HepG2 (cell line): ENCODE results near the gene GRK4. TPM values are rescaled to one million over a fixed set of nuclear protein-coding genes. Genes with fewer than 3 reads are reported as not detected.

Source experiments
- ATAD3A ChIP-seq: sonication (generic); formaldehyde crosslinking; IDR thresholded peaks from 2 replicates; pipeline ENCODE4 v1.4.0; 2020; ENCODE audit warnings: missing genetic modification reagents
- CC2D1A ChIP-seq: sonication (generic); formaldehyde crosslinking; IDR thresholded peaks from 2 replicates; pipeline ENCODE4 v1.8.1; 2023; ENCODE audit warnings: mild to moderate bottlenecking, missing genetic modification reagents
- CENPT ChIP-seq: sonication (generic); formaldehyde crosslinking; IDR thresholded peaks from 2 replicates; pipeline ENCODE4 v1.8.0; 2022; ENCODE audit warnings: low read depth, mild to moderate bottlenecking, moderate library complexity, missing genetic modification reagents
- EZH2 ChIP-seq: conservative IDR thresholded peaks from 2 replicates; pipeline ENCODE4 v1.6.1; 2012; ENCODE audit warnings: mild to moderate bottlenecking, low read depth, low read length, moderate library complexity
- FOXC1 ChIP-seq: sonication (generic); formaldehyde crosslinking; IDR thresholded peaks from 2 replicates; pipeline ENCODE4 v1.8.0; 2022; ENCODE audit warnings: mild to moderate bottlenecking, missing genetic modification reagents, borderline replicate concordance
- FOXP1 ChIP-seq, 2 experiments: fragments of 450-650 bp in 1 of 2; IDR thresholded peaks; 2 replicates each; pipeline ENCODE4 v1.6.1; 2017 to 2018; ENCODE audit warnings: antibody characterized with exemption in 1 of 2
- KAT8 ChIP-seq: IDR thresholded peaks from 2 replicates; pipeline ENCODE4 v1.6.1; 2016; ENCODE audit warnings: missing genetic modification reagents, missing compliant biosample characterization
- KDM5A ChIP-seq: fragments of 200-600 bp; sonication (generic); IDR thresholded peaks from 2 replicates; pipeline ENCODE4 v1.7.0; 2018; ENCODE audit warnings: antibody characterized with exemption, mild to moderate bottlenecking, low read length, borderline replicate concordance
- MYNN ChIP-seq: sonication (generic); formaldehyde crosslinking; IDR thresholded peaks from 2 replicates; pipeline ENCODE4 v1.4.0; 2020; ENCODE audit warnings: mild to moderate bottlenecking, low read depth, missing genetic modification reagents
- NBN ChIP-seq: fragments of 450-650 bp; conservative IDR thresholded peaks from 2 replicates; pipeline ENCODE4 v1.6.1; 2017
- NR2F6 ChIP-seq, 2 experiments: IDR thresholded peaks; 2 replicates each; pipeline ENCODE4 v1.6.1; 2016; ENCODE audit warnings: antibody characterized with exemption in 1 of 2, mild to moderate bottlenecking in 1 of 2
- PHF21A ChIP-seq: sonication (generic); formaldehyde crosslinking; IDR thresholded peaks from 2 replicates; pipeline ENCODE4 v1.5.0; 2020; ENCODE audit warnings: mild to moderate bottlenecking, missing genetic modification reagents
- SMARCE1 ChIP-seq: fragments of 450-650 bp; IDR thresholded peaks from 2 replicates; pipeline ENCODE4 v1.6.1; 2017; ENCODE audit warnings: borderline replicate concordance
- SP4 ChIP-seq: sonication (generic); formaldehyde crosslinking; IDR thresholded peaks from 2 replicates; pipeline ENCODE4 v1.8.1; 2023; ENCODE audit warnings: mild to moderate bottlenecking, missing genetic modification reagents
- TCF12 ChIP-seq, 2 experiments: fragments of 450-650 bp in 1 of 2; sonication (generic) in 1 of 2; formaldehyde crosslinking in 1 of 2; IDR thresholded peaks; 2 replicates each; pipeline versions ENCODE4 v1.6.1 to v1.8.0; 2017 to 2022; ENCODE audit warnings: antibody characterized with exemption in 1 of 2, mild to moderate bottlenecking in 1 of 2, missing genetic modification reagents in 1 of 2, moderate library complexity in 1 of 2
- THAP9 ChIP-seq: sonication (generic); formaldehyde crosslinking; IDR thresholded peaks from 2 replicates; pipeline ENCODE4; 2020; ENCODE audit warnings: missing genetic modification reagents, mild to moderate bottlenecking, borderline replicate concordance
- ZBTB38 ChIP-seq: sonication (generic); formaldehyde crosslinking; IDR thresholded peaks from 2 replicates; pipeline ENCODE4 v1.5.1; 2020; ENCODE audit warnings: mild to moderate bottlenecking, missing genetic modification reagents
- ZFP37 ChIP-seq: sonication (generic); formaldehyde crosslinking; IDR thresholded peaks from 2 replicates; pipeline ENCODE4 v1.4.0; 2020; ENCODE audit warnings: missing genetic modification reagents, borderline replicate concordance
- ZNF224 ChIP-seq: sonication (generic); formaldehyde crosslinking; IDR thresholded peaks from 2 replicates; pipeline ENCODE4 v1.5.0; 2020; ENCODE audit warnings: mild to moderate bottlenecking, missing genetic modification reagents
- ZNF367 ChIP-seq: sonication (generic); formaldehyde crosslinking; IDR thresholded peaks from 2 replicates; pipeline ENCODE4 v1.4.0; 2020; ENCODE audit warnings: missing genetic modification reagents, borderline replicate concordance
- ZNF44 ChIP-seq: sonication (generic); formaldehyde crosslinking; IDR thresholded peaks from 2 replicates; pipeline ENCODE4 v1.5.1; 2020; ENCODE audit warnings: mild to moderate bottlenecking, missing genetic modification reagents
- ZNF747 ChIP-seq: sonication (generic); formaldehyde crosslinking; IDR thresholded peaks from 2 replicates; pipeline ENCODE4 v1.8.1; 2023; ENCODE audit warnings: missing genetic modification reagents, mild to moderate bottlenecking, borderline replicate concordance
- polyA plus RNA-seq, 8 experiments: library from polyadenylated mRNA; depleted of rRNA in 3 of 8; stranded (reverse) in 7 of 8; unstranded in 1 of 8; fragments of >200 nt; fragmentation: Illumina TruSeq in 4 of 8; extraction: Trizol in 4 of 8; gene quantifications; 2 replicates each; pipeline versions ENCODE4 v1.2.1 to v1.2.3, GENCODE V29; 2011 to 2016; ENCODE audit warnings: low read depth in 4 of 8, missing spikeins in 1 of 8, mixed read lengths in 1 of 8; ENCODE audit not compliant: insufficient read depth in 1 of 8
- total RNA-seq, 5 experiments: library from RNA; depleted of rRNA; stranded (reverse); fragments of >200 nt; fragmentation: Illumina TruSeq; extraction: Trizol; gene quantifications; 2 replicates each; pipeline ENCODE4 v1.2.3, GENCODE V29; 2016; ENCODE audit warnings: low read depth in 1 of 5
- TF ChIP-seq, protein P1 (sequence below): sonication (generic); formaldehyde crosslinking; conservative IDR thresholded peaks from 2 replicates; pipeline ENCODE4 v1.4.0; 2020; ENCODE audit warnings: missing genetic modification reagents
- TF ChIP-seq, protein P2 (sequence below): sonication (generic); formaldehyde crosslinking; IDR thresholded peaks from 2 replicates; pipeline ENCODE4 v1.5.1; 2020; ENCODE audit warnings: mild to moderate bottlenecking, moderate library complexity, missing genetic modification reagents

Gene GRK4
- total and polyA plus RNA-seq, 2 of the 13 experiments (the other 11 are each of a cell fraction or from before 2014, with no cell fraction given): 1.8 to 2.0 TPM

GRCh38 chr4:2963175-2963965 lies at the start of gene GRK4, which contains the start of gene NOP14 (continued):
- TF ChIP-seq, protein P1, sequence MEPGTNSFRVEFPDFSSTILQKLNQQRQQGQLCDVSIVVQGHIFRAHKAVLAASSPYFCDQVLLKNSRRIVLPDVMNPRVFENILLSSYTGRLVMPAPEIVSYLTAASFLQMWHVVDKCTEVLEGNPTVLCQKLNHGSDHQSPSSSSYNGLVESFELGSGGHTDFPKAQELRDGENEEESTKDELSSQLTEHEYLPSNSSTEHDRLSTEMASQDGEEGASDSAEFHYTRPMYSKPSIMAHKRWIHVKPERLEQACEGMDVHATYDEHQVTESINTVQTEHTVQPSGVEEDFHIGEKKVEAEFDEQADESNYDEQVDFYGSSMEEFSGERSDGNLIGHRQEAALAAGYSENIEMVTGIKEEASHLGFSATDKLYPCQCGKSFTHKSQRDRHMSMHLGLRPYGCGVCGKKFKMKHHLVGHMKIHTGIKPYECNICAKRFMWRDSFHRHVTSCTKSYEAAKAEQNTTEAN (CRISPR knock-in tag): peak; percentile 84
- TF ChIP-seq EZH2: no peak
- TF ChIP-seq SMARCE1: no peak
- TF ChIP-seq ZBTB38 (CRISPR knock-in tag): peak; percentile 92
- TF ChIP-seq CC2D1A (CRISPR knock-in tag): no peak
- TF ChIP-seq NR2F6 (IDR thresholded peaks at IDR 0.05): no peak
- TF ChIP-seq NR2F6 (CRISPR knock-in tag; IDR thresholded peaks at IDR 0.05): peak; percentile 44
- peak; percentile 95 for TF ChIP-seq KAT8 (CRISPR knock-in tag)
- peak; percentile 70; the same call in 1 of the 2 replicates for TF ChIP-seq ZNF44 (CRISPR knock-in tag)
- peak; percentile 74; the same call in 1 of the 2 replicates for TF ChIP-seq SP4
- peak; percentile 95 for TF ChIP-seq ZNF224
- TF ChIP-seq ATAD3A: no peak
- TF ChIP-seq TCF12 (IDR thresholded peaks at IDR 0.05): no peak
- peak; percentile 30; the same call in 1 of the 2 replicates for TF ChIP-seq TCF12 (CRISPR knock-in tag; IDR thresholded peaks at IDR 0.05)
- peak; percentile 73; the same call in 1 of the 2 replicates for TF ChIP-seq KDM5A
- TF ChIP-seq ZNF747: peak; percentile 90; the same call in 1 of the 2 replicates
- no peak for TF ChIP-seq NBN
- TF ChIP-seq THAP9 (CRISPR knock-in tag): peak; percentile 83; the same call in 1 of the 2 replicates
- no peak; the same call in 1 of the 2 replicates for TF ChIP-seq ZNF367 (CRISPR knock-in tag)
- TF ChIP-seq CENPT (CRISPR knock-in tag): no peak
- TF ChIP-seq MYNN (CRISPR knock-in tag): no peak; the same call in 1 of the 2 replicates
- 0 out of 2 replicates have a peak, but pooled peaks have one; percentile 5 for TF ChIP-seq ZFP37 (CRISPR knock-in tag)
- peak; percentile 60; the same call in 1 of the 2 replicates for TF ChIP-seq FOXP1 (IDR thresholded peaks at IDR 0.05)
- peak; percentile 75 for TF ChIP-seq FOXP1 (CRISPR knock-in tag; IDR thresholded peaks at IDR 0.05)
- TF ChIP-seq, protein P2, sequence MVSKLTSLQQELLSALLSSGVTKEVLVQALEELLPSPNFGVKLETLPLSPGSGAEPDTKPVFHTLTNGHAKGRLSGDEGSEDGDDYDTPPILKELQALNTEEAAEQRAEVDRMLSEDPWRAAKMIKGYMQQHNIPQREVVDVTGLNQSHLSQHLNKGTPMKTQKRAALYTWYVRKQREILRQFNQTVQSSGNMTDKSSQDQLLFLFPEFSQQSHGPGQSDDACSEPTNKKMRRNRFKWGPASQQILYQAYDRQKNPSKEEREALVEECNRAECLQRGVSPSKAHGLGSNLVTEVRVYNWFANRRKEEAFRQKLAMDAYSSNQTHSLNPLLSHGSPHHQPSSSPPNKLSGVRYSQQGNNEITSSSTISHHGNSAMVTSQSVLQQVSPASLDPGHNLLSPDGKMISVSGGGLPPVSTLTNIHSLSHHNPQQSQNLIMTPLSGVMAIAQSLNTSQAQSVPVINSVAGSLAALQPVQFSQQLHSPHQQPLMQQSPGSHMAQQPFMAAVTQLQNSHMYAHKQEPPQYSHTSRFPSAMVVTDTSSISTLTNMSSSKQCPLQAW: peak; percentile 88; the same call in 1 of the 2 replicates
- peak; percentile 96; the same call in 1 of the 2 replicates for TF ChIP-seq FOXC1 (CRISPR knock-in tag)
- no peak; the same call in 1 of the 2 replicates for TF ChIP-seq PHF21A (CRISPR knock-in tag)
